DMS53 (cell line): ENCODE measurements around the gene NECTIN1.

Experiments used
- DNase-seq: peaks from one replicate; lab custom pipeline; 2025; lab: John Stamatoyannopoulos, UW

Gene NECTIN1

DNA sequence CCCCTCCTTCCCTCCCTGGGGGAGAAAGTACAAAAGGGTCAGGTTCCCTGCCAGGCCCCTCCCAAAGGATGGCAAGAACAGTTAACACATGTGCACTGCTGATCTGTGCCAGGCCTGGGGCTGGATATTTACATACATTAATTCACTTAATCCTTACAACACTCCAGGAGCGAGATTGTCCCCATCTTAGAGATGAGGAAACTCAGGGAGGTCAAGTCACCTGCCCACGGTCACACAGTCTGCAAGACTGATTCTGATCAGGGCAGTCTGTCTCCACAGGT lies 36.5 kb downstream of the NECTIN1 start:
- no peak for DNase-seq

GRCh38 chr11:119691701-119692539 lies 37.1 kb downstream of the NECTIN1 start:
- no peak for DNase-seq

GRCh38 chr11:119691020-119691666 lies 37.9 kb downstream of the NECTIN1 start:
- no peak for DNase-seq

DNA sequence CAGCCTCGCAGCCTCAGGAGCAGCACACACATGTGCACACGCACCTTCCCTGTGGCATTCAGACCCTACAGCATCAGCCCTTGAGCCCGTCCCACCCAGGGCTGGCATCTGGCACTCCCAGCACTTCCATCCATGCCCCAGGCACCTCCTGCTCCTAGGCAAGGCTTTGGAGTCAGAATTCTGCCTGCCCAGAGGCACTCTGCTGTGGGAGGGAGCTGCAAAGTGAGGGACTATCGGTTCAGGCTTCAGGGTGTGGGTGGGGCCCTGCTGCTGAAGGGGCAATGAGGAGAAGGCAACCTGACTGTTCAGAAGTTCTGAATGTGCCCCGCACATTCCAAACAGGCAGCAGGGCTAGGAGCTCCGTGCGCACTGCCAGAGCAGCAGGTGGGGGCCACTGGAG lies 39.7 kb downstream of the NECTIN1 start:
- DNase-seq, result no peak

DNA sequence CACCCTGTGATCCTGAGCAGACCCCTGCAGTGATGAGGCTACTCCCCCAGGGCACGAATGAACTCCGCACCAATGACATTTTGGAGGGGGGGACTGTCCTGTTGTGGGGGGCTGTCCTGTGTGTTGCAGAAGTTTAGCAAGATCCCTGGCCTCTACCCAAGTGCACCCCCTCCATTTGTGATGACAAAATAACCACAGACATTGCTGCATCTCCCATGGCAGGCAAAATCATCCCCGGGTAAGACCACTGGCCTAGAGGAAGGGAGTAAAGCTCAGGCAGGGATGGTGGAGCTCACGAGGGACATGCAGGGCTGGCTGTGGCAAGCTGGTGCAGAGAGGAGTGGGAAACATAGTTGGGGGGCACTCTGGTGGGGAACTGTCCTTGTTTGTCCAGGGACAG lies 40.6 kb downstream of the NECTIN1 start:
- no peak for DNase-seq

- DNase-seq, result no peak
These were observed 41.5 kb downstream of the NECTIN1 start for GRCh38 chr11:119687373-119688046.

GRCh38 chr11:119686177-119686882 lies 42.7 kb downstream of the NECTIN1 start:
- DNase-seq, result no peak

DNA sequence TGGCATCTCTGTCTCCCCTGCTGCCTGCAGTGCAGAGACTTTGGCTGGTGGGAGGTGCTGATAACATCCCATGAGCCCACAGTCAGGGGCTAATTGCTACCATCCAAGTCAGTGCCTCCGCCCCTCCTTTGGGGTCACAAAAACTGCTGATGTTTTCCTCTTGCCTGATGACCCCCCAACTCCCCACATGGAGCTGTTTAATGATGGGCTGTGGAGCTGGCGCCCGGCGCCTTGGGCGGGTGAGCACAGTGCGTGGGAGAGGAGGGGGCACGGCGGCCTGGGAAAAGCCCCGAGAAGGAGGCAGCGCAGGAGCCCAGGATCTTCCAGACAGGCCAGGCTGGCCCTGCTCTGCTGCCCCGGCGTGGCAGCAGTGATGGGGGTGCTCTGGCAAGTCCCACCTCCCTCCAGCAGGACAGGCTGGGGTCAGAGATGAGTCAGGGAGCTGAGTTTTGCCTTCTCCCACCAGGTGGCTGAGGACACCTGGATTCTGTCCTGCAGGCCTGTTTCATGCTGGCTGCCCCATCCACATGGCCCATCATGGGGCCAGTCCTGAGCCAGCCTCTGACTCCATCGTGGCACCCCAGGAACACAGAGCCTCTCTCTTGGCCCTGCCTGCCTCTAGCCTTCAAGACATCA lies 43.8 kb downstream of the NECTIN1 start:
- no peak for DNase-seq

GRCh38 chr11:119684361-119685110 lies 44.5 kb downstream of the NECTIN1 start:
- peak; percentile 72 for DNase-seq

DNA sequence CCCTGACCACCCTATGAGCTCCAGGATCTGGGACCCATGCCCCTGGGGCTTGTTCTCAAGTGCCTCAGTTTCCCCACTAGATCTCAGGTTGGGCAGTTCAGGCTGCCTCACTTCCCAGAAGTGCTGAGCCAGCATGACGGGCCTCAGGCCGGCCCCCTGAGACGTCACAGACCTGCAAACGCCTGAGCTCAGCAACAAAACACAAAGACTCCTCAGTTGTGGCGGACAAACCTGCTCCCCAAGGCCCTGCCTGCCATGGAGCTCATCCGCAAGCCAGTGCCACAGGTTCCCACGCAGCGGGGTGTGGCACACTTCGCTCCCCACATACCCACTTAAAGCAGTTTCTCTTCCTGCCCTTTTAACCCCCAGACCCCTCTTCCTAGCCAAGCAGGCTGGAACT lies 45.2 kb downstream of the NECTIN1 start:
- no peak for DNase-seq

- no peak for DNase-seq
These were observed 47.6 kb downstream of the NECTIN1 start for GRCh38 chr11:119681361-119681910.

DNA sequence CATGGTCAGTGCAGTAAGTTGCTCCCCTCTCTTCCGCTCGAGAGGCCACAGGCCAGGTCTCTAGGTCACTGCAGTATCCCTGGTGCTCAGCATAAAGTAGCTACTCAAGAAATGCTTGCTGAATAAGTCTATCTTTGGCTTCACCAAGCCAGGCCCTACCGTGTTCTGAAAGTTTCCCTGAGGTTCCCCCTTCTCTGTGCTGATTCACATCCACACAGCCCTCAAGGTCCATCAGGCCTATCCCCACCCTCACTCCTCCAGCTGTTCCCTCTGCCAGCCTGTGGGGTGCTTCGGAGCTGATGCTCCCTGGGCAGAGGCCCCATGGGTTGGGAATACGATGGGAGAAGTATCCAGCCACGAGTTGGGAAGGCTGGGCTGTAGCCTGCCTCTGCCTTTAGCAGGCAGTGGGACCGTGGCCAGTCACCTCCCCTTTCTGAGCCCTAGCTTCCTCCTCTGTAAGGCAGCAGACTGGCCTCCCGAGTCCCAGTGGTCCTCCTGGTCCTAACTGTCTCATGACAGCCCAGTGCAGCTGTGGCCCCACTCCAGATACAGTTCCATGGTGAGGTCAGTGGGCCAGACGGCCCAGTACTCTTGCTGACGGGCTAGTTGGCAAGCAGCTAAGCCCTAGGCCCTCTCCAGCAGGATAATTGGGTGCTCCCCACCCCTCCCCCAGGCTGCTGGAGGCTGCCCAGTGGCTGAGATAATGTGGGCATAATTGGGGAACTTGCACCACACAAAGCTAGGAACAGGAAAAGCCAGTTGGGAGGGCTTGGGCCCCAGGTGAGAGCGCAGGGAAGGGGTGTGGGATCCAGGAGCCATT lies 48.2 kb downstream of the NECTIN1 start:
- no peak for DNase-seq

DNA sequence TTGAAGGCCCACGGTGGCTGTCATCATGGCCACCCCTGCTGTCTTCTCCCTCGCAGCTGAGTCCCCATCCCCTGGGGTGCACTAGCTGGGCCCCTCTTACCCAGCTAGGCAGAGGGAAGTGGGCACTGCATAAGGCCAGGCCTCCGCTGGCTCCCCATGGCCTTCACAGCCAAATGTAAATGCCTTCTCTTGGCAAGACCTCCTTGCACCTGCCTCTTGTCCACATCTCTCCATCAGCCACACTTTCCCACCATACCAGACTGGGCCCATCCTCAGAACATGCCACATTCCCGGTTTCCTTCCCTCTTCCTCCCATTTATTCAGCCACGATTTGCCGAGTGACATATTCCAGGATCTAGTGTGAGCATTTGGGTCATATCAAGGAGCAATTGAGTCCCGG lies 49.7 kb downstream of the NECTIN1 start:
- no peak for DNase-seq

- no peak for DNase-seq
These were observed 50.6 kb downstream of the NECTIN1 start for GRCh38 chr11:119678351-119678750.

DNA sequence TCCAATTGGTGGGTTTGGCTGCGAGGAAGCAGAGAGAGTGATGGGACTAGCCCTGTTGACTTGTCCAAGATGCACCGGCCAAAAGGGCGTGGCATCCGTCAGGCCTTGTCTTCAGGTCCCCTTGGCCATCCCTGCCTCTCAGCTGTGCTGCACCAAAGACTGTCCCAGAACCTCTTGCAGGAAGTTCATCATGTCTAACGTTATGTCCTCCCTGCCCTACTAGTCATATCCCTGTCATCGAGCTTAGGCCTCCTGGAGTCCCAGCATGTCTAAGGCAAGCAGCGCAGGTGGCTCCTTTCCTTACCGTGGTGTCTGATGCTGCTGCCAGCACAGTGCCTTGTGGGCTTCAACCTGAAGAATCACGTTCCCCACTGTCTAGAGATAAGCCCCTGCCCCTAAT lies 51.2 kb downstream of the NECTIN1 start:
- no peak for DNase-seq

DNA sequence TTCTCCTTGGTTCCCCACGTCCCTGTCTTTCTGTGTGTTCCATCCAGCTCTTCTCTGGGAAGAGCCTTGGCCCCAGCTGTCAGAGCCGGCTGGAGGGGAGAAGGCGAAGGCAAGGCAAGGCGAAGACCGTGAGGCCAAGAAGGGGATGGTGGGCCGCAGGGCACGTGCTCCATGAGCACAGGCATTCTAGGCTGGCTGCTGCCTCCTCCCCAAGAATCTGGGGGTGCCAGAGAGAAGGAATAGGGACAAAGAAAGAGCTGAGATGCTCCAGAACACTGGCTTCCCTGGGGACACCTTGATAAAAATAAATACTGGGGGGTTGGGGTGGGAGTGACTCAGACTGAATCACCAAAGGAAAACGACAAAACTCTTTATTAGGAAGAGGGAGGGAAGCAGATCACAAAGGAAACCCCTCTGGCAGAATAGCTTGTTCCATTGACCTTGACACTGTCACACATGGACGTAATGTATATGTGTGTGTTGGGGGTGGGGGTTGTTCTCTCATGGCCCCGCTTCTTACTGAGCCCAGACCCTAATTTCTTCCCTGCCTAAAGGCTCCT lies 52.5 kb downstream of the NECTIN1 start:
- DNase-seq, result no peak

- DNase-seq, result peak; percentile 21
These were observed 55.2 kb downstream of the NECTIN1 start for GRCh38 chr11:119673759-119674336.

DNA sequence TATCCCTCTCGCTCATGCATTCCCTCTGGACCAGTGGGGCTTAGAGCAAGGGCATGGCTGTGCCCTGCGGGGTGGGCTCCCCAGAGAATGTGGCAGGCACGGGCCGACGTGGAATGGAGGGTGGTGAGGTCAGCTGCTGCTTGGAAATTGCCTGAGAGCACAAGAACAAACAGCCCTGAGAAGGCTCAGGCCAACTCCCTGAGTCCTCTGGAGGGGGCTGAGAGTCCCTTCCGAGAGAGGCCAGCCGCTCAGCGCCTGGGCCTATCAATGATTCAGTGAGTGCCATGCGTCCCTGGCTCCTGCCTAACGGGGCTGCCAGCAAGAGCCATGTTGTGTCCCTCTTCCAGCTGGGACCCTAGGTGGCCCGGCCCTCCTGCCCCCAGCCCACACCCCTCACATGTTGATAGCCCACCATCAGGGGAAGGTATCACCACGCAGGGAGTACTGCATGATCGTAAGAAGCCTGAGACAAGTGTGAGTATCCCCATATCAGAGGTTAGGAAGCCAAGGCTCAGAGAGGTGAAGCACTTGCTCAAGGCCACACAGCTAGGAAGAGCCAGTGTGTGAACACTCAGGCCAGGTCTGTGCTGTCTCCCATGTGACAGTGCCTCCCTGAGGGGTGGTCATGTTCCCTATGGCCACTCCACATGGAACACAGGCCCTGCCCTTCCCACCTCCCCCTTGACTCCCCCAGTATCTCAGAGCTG lies 55.8 kb downstream of the NECTIN1 start:
- no peak for DNase-seq

DNA sequence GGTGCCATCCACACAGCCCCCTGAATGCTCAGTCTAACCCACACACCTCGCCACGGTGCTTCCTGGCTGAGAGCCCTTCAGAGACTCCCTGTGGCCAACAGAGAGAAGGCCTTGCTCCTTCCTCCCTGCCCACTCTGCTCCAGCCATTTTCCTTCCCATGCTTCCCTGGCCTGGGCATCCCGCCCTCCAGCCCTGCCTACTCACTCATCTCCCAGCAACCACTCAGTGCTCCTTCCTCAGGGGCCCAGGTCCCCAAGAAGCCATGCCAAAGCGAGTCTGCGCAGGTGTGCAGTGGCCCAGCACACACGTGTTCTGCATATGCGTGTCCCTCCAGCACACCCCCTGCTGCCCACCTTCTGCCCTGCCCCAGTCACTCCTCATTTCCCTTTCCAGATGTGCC lies 56.4 kb downstream of the NECTIN1 start:
- DNase-seq, result no peak
